Hematopoietic multipotent progenitor cell treated with erythropoietin and hydrocortisone succinate and interleukin-3 and kit ligand, for 15 days (in vitro differentiated cells): ENCODE data around the gene GRK4.
A peak's percentile ranks its signal among the peaks of the same experiment; 100 is the strongest.
"Not testable (repeated sequence)": the region's sequence is repeated elsewhere in the genome, so short reads cannot be mapped to it uniquely, and the experiment has no call there.

ENCODE experiments used
- DNase-seq: peaks from one replicate; pipeline ENCODE4 v3.0.0-alpha.2; 2015; ENCODE audit warnings: low spot score

The GRK4 gene

GRCh38 chr4:2942037-2942531 lies 21.3 kb upstream of the GRK4 start:
- DNase-seq = no peak

- no peak for DNase-seq
Observed at GRCh38 chr4:2942532-2943363, 20.6 kb upstream of the GRK4 start.

- DNase-seq = no peak
Observed at GRCh38 chr4:2943364-2944090, 19.8 kb upstream of the GRK4 start.

GRCh38 chr4:2944091-2944482 lies 19.3 kb upstream of the GRK4 start:
- DNase-seq = no peak

- DNase-seq = no peak
Observed at GRCh38 chr4:2944586-2945526, 18.5 kb upstream of the GRK4 start.

GRCh38 chr4:2945619-2946604 lies 17.5 kb upstream of the GRK4 start:
- DNase-seq = not testable (repeated sequence)

GRCh38 chr4:2946812-2947600 lies 16.4 kb upstream of the GRK4 start:
- DNase-seq = no peak

GRCh38 chr4:2947926-2948325 lies 15.4 kb upstream of the GRK4 start:
- no peak for DNase-seq

GRCh38 chr4:2948895-2949781 lies 14.2 kb upstream of the GRK4 start:
- DNase-seq = peak; percentile 20

GRCh38 chr4:2949782-2950125 lies 13.6 kb upstream of the GRK4 start:
- DNase-seq = no peak

- DNase-seq = no peak
Observed at GRCh38 chr4:2950221-2950989, 13.0 kb upstream of the GRK4 start.

- DNase-seq = no peak
Observed at GRCh38 chr4:2953496-2953895, 9.9 kb upstream of the GRK4 start.

GRCh38 chr4:2954358-2955185 lies 8.8 kb upstream of the GRK4 start:
- peak; percentile 58 for DNase-seq

GRCh38 chr4:2955186-2956044 lies 8.0 kb upstream of the GRK4 start:
- not testable (repeated sequence) for DNase-seq

GRCh38 chr4:2958446-2958845 lies 4.9 kb upstream of the GRK4 start:
- no peak for DNase-seq

- DNase-seq = not testable (repeated sequence)
Observed at GRCh38 chr4:2960450-2960849, 2.9 kb upstream of the GRK4 start.
